Fibroblast of skin of right quadriceps (primary cell): ENCODE measurements around the gene COL15A1.
"Not testable (repeated sequence)": the region's sequence is repeated elsewhere in the genome, so short reads cannot be mapped to it uniquely, and the experiment has no call there.

Experiments used
- DNase-seq: peaks from one replicate; pipeline ENCODE4 v3.0.0-alpha.2; 2013

The COL15A1 gene

GRCh38 chr9:98995971-98996504, 52.3 kb downstream of the COL15A1 start:
- no peak for DNase-seq

GRCh38 chr9:98997604-98998003, 53.9 kb downstream of the COL15A1 start:
- peak; percentile 80 for DNase-seq

- peak; percentile 80 for DNase-seq
Observed at GRCh38 chr9:98998441-98999151, 54.9 kb downstream of the COL15A1 start.

GRCh38 chr9:98999152-98999525, 55.4 kb downstream of the COL15A1 start:
- no peak for DNase-seq

GRCh38 chr9:99000476-99001395, 57.0 kb downstream of the COL15A1 start:
- peak; percentile 77 for DNase-seq

- DNase-seq, result no peak
Observed at GRCh38 chr9:99001892-99002291, 58.2 kb downstream of the COL15A1 start.

- DNase-seq, result peak; percentile 64
Observed at GRCh38 chr9:99002706-99003105, 59.0 kb downstream of the COL15A1 start.

- DNase-seq, result no peak
Observed at GRCh38 chr9:99003308-99003707, 59.6 kb downstream of the COL15A1 start.

GRCh38 chr9:99004115-99004514, 60.4 kb downstream of the COL15A1 start:
- no peak for DNase-seq

- DNase-seq, result no peak
Observed at GRCh38 chr9:99004717-99005460, 61.2 kb downstream of the COL15A1 start.

- no peak for DNase-seq
Observed at GRCh38 chr9:99005651-99006050, 61.9 kb downstream of the COL15A1 start.

- no peak for DNase-seq
Observed at GRCh38 chr9:99006511-99006910, 62.8 kb downstream of the COL15A1 start.

GRCh38 chr9:99006979-99007378, 63.3 kb downstream of the COL15A1 start:
- DNase-seq, result no peak

GRCh38 chr9:99008203-99008602, 64.5 kb downstream of the COL15A1 start:
- no peak for DNase-seq

GRCh38 chr9:99010393-99010792, 66.7 kb downstream of the COL15A1 start:
- not testable (repeated sequence) for DNase-seq

GRCh38 chr9:99011161-99011709, 67.5 kb downstream of the COL15A1 start:
- DNase-seq, result peak; percentile 55

GRCh38 chr9:99012957-99013512, 69.3 kb downstream of the COL15A1 start:
- DNase-seq, result no peak

- no peak for DNase-seq
Observed at GRCh38 chr9:99013550-99013949, 69.8 kb downstream of the COL15A1 start.

- no peak for DNase-seq
Observed at GRCh38 chr9:99015448-99015847, 71.7 kb downstream of the COL15A1 start.

- no peak for DNase-seq
Observed at GRCh38 chr9:99015890-99016289, 72.2 kb downstream of the COL15A1 start.

GRCh38 chr9:99016681-99017387, 73.1 kb downstream of the COL15A1 start:
- no peak for DNase-seq

- no peak for DNase-seq
Observed at GRCh38 chr9:99018653-99019052, 74.9 kb downstream of the COL15A1 start.
